Thoracic aorta (tissue), 2 donors: ENCODE data around the gene FAM227A. TPM values are rescaled to one million over a fixed set of nuclear protein-coding genes. Genes with fewer than 3 reads are reported as not detected.

Experiments used
- ATAC-seq: fragments of 150-250 bp; one replicate; pipeline ENCODE4 v1.8.0; 2017; ENCODE audit warnings: low read depth; ENCODE audit not compliant: insufficient number of reproducible peaks, low FRiP score
- DNase-seq: peaks from one replicate; pipeline ENCODE4 v3.0.0-alpha.2; 2020; ENCODE audit warnings: low spot score
- H3K27ac ChIP-seq, 2 donors: fragments of 200-600 bp; sonication (generic); 1 replicate in 1 of 2; 2 replicates in 1 of 2; pipeline ENCODE4 v1.5.1; 2016; ENCODE audit warnings: mild to moderate bottlenecking in 2 of 2, moderate library complexity in 2 of 2
- H3K27me3 ChIP-seq: fragments of 200-600 bp; sonication (generic); replicated peaks from 2 replicates; pipeline ENCODE4 v1.6.0; 2016; ENCODE audit warnings: mild to moderate bottlenecking; ENCODE audit not compliant: insufficient read depth
- H3K36me3 ChIP-seq: fragments of 200-600 bp; sonication (generic); one replicate; pipeline ENCODE4 v1.5.1; 2016
- H3K4me1 ChIP-seq, 2 donors: fragments of 200-600 bp; sonication (generic); 1 replicate in 1 of 2; 2 replicates in 1 of 2; pipeline versions ENCODE4 v1.5.1 to v1.6.0; 2016; ENCODE audit warnings: low read depth in 2 of 2, mild to moderate bottlenecking in 1 of 2; ENCODE audit not compliant: control insufficient read depth in 1 of 2
- H3K4me3 ChIP-seq: fragments of 200-600 bp; sonication (generic); 2 replicates; pipeline ENCODE4 v1.5.1; 2016; ENCODE audit warnings: mild to moderate bottlenecking
- H3K9me3 ChIP-seq: fragments of 200-600 bp; sonication (generic); 2 replicates; pipeline ENCODE4 v1.5.1; 2016
- total RNA-seq, 2 donors: library from RNA; depleted of rRNA; stranded (reverse); fragments of >200 nt; gene quantifications; one replicate each; pipeline versions ENCODE4 v1.1.0 to v1.2.3, GENCODE V29; 2016
- TF ChIP-seq, protein P1 (sequence below): fragments of 200-600 bp; sonication (generic); IDR thresholded peaks from one replicate; pipeline ENCODE4 v1.5.1; 2019; ENCODE audit warnings: antibody characterized with exemption

FAM227A gene
- total RNA-seq, 2 donors from 2014 or later, result 0.71 to 1.9 TPM

DNA sequence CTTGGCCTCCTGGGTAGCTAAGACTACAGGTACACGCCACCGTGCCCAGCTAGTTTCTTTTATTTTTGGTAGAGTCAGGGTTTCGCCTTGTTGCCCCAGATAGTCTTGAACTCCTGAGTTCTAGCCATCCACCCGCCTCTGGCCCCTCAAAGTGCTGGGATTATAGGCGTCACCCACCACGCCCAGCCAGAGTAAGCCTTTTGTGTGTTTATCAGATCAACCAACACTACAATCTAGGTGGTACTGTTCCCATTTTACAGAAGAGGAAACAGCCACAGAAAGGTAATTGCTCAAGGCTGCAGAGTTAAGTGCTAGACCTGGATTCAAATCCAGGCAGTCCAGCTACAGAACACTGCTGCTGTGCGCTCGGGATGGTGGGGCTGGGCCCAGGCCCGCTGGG is 28.7 kb upstream of the FAM227A start:
- no peak overlapping the region for H3K27ac ChIP-seq
- TF ChIP-seq, protein P1, sequence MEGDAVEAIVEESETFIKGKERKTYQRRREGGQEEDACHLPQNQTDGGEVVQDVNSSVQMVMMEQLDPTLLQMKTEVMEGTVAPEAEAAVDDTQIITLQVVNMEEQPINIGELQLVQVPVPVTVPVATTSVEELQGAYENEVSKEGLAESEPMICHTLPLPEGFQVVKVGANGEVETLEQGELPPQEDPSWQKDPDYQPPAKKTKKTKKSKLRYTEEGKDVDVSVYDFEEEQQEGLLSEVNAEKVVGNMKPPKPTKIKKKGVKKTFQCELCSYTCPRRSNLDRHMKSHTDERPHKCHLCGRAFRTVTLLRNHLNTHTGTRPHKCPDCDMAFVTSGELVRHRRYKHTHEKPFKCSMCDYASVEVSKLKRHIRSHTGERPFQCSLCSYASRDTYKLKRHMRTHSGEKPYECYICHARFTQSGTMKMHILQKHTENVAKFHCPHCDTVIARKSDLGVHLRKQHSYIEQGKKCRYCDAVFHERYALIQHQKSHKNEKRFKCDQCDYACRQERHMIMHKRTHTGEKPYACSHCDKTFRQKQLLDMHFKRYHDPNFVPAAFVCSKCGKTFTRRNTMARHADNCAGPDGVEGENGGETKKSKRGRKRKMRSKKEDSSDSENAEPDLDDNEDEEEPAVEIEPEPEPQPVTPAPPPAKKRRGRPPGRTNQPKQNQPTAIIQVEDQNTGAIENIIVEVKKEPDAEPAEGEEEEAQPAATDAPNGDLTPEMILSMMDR, result no peak
- no peaks in the 10 kb centered on the region for H3K27me3 ChIP-seq
- DNase-seq, result no peak
- no peak overlapping the region for H3K4me3 ChIP-seq
- H3K4me1 ChIP-seq, result peaks cover 6 to 8% of the 10 kb centered on the region in 2 donors
- peaks cover 48% of the 10 kb centered on the region for H3K36me3 ChIP-seq
- no peak for ATAC-seq
- no peaks in the 10 kb centered on the region for H3K9me3 ChIP-seq

DNA sequence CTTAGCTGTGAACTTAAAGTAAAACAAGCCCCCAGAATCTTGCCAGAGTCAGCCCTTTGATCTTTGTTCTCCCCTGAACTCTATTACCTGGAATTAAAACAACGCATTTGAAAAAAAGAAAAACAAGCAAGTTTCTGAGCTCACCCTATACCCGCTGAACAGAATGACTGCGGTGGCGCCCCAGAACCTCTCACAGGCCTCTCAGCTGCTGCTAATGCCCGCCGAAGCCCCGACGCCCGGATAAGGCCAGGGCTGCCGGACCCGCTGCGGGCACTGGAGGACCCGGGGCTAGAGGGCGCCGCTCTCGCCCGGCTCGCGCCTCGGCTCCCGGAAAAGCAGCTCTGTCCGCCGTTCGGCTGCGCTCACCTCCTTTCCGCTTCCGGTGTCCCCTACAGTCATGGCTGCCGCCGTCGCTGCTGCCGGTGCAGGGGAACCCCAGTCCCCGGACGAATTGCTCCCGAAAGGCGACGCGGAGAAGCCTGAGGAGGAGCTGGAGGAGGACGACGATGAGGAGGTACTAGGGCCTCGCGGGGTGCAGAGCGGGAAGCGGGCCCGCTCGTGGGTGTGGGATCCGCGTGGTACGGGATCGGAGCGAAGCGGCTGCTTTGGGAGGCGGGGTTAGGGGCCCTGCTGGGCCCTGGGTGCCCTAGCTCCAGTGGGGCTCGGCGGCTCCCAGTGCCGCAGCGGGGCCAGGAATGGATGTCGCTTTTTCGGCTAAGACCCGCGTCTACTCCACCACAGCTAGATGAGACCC is 25.6 kb upstream of the FAM227A start, which contains the start of gene TOMM22:
TOMM22 (plus strand) TSS at position 376 of the 754 bp plus-strand sequence; CDS start at position 398, 22 bp downstream.
- peak within 1 kb of the TSS; percentile 86 for H3K4me3 ChIP-seq
- TF ChIP-seq, protein P1, result peak; percentile 54
- peak; percentile 71 for ATAC-seq
- peaks cover 25% of the 10 kb centered on the region for H3K36me3 ChIP-seq
- DNase-seq, result peak; percentile 40
- no peaks in the 10 kb centered on the region for H3K27me3 ChIP-seq
- H3K9me3 ChIP-seq, result no peaks in the 10 kb centered on the region
- peaks cover 6 to 8% of the 10 kb centered on the region in 2 donors for H3K4me1 ChIP-seq
- H3K27ac ChIP-seq, result peak within 1 kb of the TSS; percentile 35 to 71

DNA sequence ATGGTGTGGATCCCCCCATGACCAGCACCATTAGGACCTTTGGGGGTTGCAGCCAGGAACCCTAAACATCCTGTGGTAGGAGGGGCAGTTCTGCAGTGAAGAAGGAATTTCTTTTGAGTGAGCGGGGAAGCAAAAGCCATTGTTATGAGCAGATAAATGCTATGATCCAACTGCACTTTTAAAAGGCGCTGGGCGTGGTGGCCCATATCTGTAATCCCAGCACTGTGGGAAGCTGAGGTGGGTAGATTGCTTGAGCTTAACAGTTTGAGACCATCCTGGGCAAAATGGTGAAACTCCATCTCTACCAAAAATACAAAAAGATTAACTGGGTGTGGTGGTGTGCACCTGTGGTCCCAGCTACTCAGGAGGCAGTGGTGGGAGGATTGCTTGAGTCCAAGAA is 19.6 kb upstream of the FAM227A start:
- peaks cover 0 to 7% of the 10 kb centered on the region in 2 donors for H3K4me1 ChIP-seq
- H3K27me3 ChIP-seq, result no peaks in the 10 kb centered on the region
- no peak for ATAC-seq
- no peak overlapping the region for H3K27ac ChIP-seq
- no peak overlapping the region for H3K4me3 ChIP-seq
- TF ChIP-seq, protein P1, result no peak
- H3K9me3 ChIP-seq, result no peaks in the 10 kb centered on the region
- H3K36me3 ChIP-seq, result peaks cover 13% of the 10 kb centered on the region
- DNase-seq, result no peak

DNA sequence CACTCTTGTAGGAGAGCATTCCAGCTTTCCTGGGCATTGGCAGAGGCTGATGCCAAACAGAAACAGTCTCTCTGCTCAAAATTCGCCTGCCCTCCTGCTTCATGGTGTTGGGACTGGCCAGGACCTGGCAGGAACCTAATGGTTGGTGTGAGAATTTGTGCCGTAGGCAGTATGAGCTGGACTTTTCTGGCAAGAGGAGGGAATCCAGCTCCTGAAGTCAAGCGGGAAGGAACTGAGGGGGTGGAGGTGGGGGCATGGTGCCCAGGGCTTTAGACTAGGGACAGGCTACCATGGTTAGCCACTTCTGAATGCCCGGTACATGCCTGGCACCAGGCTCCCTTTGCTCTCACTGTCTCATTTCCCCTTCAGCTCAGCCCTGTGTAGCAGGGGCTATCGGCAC is 18.7 kb upstream of the FAM227A start:
- Histone ChIP-seq H3K4me1 (peaks cover 0 to 7% of the 10 kb centered on the region in 2 donors), H3K4me3 (peak overlapping the region; percentile 17), H3K27me3 (no peaks in the 10 kb centered on the region), H3K9me3 (no peaks in the 10 kb centered on the region), H3K27ac (peak overlapping the region; percentile 20 to 36), H3K36me3 (peaks cover 13% of the 10 kb centered on the region)
- ATAC-seq, result peak; percentile 80
- TF ChIP-seq, protein P1, result no peak
- no peak for DNase-seq

DNA sequence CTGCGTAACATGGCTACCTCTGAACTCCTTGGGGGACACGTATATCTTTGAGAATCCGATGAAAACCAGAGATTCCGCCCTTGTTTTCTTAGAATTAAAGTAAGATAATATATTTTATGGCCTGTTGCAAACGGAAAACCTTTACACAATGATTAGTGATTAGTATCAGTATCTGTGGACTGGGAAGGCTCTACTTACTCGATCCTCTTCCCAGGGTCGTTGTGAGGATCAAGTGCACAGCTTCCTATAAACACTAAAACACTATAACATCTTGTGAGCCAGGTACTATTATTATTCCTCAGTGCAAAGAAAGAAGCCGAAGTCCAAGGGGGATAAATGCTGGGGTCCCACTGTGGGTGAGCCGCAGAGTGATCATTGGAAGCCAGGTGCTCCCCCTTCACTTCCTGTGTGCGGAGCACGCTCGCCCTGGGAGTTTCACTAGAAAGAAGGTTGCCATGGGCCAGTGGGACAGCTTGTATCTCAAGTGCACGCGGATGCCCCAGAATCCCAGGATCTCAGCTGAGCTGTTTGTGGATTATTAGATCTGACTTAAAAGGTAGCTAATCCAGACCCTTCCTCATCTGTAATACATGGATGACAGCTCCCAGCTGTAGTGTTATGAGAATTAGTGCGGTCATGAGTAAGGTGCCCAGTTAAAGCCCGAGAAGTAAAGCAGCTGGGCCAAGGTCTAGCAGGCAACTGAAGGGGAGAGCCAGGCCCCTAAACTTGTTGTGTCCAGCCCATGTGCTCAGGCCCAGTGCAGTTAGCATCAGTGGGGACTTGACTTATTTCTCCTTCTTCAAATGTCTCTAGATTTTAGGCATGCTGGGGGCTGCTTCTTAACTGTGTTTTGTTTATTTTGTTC is 1.1 kb upstream of the FAM227A start:
- no peaks in the 10 kb centered on the region for H3K36me3 ChIP-seq
- peak overlapping the region; percentile 64 to 80 for H3K27ac ChIP-seq
- H3K4me1 ChIP-seq, result peaks cover 7 to 12% of the 10 kb centered on the region in 2 donors
- no peaks in the 10 kb centered on the region for H3K27me3 ChIP-seq
- no peaks in the 10 kb centered on the region for H3K9me3 ChIP-seq
- TF ChIP-seq, protein P1, result no peak
- DNase-seq (no peak), ATAC-seq (no peak)
- peak overlapping the region; percentile 82 for H3K4me3 ChIP-seq
